ENCODE results near the gene FLNC.
A peak's percentile ranks its signal among the peaks of the same experiment; 100 is the strongest.

FLNC gene

GRCh38 chr7:128845475-128845874 lies 15.3 kb downstream of the FLNC start:
- no peak for DNase-seq

- DNase-seq: no peak
Observed at GRCh38 chr7:128845987-128846386, 15.8 kb downstream of the FLNC start.

- DNase-seq: no peak
Observed at GRCh38 chr7:128846781-128847444, 16.7 kb downstream of the FLNC start.

GRCh38 chr7:128847721-128848211 lies 17.6 kb downstream of the FLNC start:
- DNase-seq: no peak

- DNase-seq: no peak
Observed at GRCh38 chr7:128848289-128849155, 18.3 kb downstream of the FLNC start.

GRCh38 chr7:128849156-128849515 lies 18.9 kb downstream of the FLNC start:
- no peak for DNase-seq

- no peak for DNase-seq
Observed at GRCh38 chr7:128849804-128850490, 19.7 kb downstream of the FLNC start.

GRCh38 chr7:128852537-128853254 lies 22.5 kb downstream of the FLNC start:
- no peak for DNase-seq

GRCh38 chr7:128853799-128854198 lies 23.6 kb downstream of the FLNC start:
- DNase-seq: no peak

GRCh38 chr7:128854396-128854795 lies 24.2 kb downstream of the FLNC start:
- DNase-seq: no peak

- DNase-seq: no peak
Observed at GRCh38 chr7:128855559-128855958, 25.4 kb downstream of the FLNC start.

- no peak for DNase-seq
Observed at GRCh38 chr7:128856001-128856718, 26.0 kb downstream of the FLNC start.

GRCh38 chr7:128858380-128859231 lies 28.4 kb downstream of the FLNC start:
- DNase-seq: no peak

GRCh38 chr7:128859232-128860157 lies 29.3 kb downstream of the FLNC start:
- DNase-seq: no peak

GRCh38 chr7:128860158-128861073 lies 30.2 kb downstream of the FLNC start:
- no peak for DNase-seq

- no peak for DNase-seq
Observed at GRCh38 chr7:128861957-128862570, 31.9 kb downstream of the FLNC start.

GRCh38 chr7:128862571-128863432 lies 32.6 kb downstream of the FLNC start, which contains the start of gene ATP6V1F:
Gene ATP6V1F, plus strand, starts transcription at chr7:128862856. Its CDS starts 49 bp downstream, at chr7:128862905.
- peak; percentile 99 for DNase-seq

Measured in activated naive CD4-positive, alpha-beta T cell treated with Interleukin-2 at 50 U/mL for 16 hours (primary cell).